Transverse colon (tissue), 4 donors: ENCODE data around the gene CLDN9. TPM values are rescaled to one million over a fixed set of nuclear protein-coding genes. Genes with fewer than 3 reads are reported as not detected.
A peak's percentile ranks its signal among the peaks of the same experiment; 100 is the strongest.

Experiments
- DNase-seq: peaks from one replicate; pipeline ENCODE4 v3.0.0-alpha.2; 2019
- H3K27ac ChIP-seq, 4 donors: fragments of 200-600 bp; sonication (generic); 2 replicates each; pipeline ENCODE4 v1.5.1; 2016 to 2018; ENCODE audit warnings: inconsistent platforms in 4 of 4
- H3K27me3 ChIP-seq: fragments of 200-600 bp; sonication (generic); 2 replicates; pipeline ENCODE4 v1.5.1; 2017; ENCODE audit warnings: inconsistent platforms
- H3K36me3 ChIP-seq, 4 donors: fragments of 200-600 bp; sonication (generic); 2 replicates each; pipeline ENCODE4 v1.5.1; 2017 to 2019; ENCODE audit warnings: inconsistent platforms in 4 of 4
- H3K4me1 ChIP-seq, 4 donors: fragments of 200-600 bp; sonication (generic); 2 replicates each; pipeline ENCODE4 v1.5.1; 2017 to 2020; ENCODE audit warnings: inconsistent platforms in 4 of 4
- H3K4me3 ChIP-seq, 4 donors: fragments of 200-600 bp; sonication (generic); 1 replicate in 1 of 4; 2 replicates in 3 of 4; pipeline versions ENCODE4 v1.5.1 to v1.6.1; 2017 to 2019; ENCODE audit warnings: inconsistent platforms in 4 of 4
- H3K9me3 ChIP-seq, 2 donors: fragments of 200-600 bp; sonication (generic); 2 replicates each; pipeline ENCODE4 v1.5.1; 2017 to 2019; ENCODE audit warnings: inconsistent platforms in 2 of 2
- EP300 ChIP-seq: sonication (generic); formaldehyde crosslinking; IDR thresholded peaks from one replicate; pipeline ENCODE4 v1.6.1; 2017; ENCODE audit warnings: antibody characterized with exemption, low read depth
- POLR2A ChIP-seq: fragments of 450-650 bp; IDR thresholded peaks from one replicate; pipeline ENCODE4 v1.6.1; 2016; ENCODE audit warnings: antibody characterized with exemption, mild to moderate bottlenecking, moderate library complexity
- POLR2AphosphoS5 ChIP-seq, 3 donors: sonication (generic); formaldehyde crosslinking; IDR thresholded peaks; one replicate each; pipeline ENCODE4 v1.6.1; 2016; ENCODE audit warnings: antibody characterized with exemption in 3 of 3
- WGBS, 2 donors: methylation state at CpG; one replicate each; pipeline ENCODE4 v1.1.5; 2018; ENCODE audit warnings: low coverage in 1 of 2; 5-methylcytosine and 5-hydroxymethylcytosine counted together
- in situ Hi-C, 4 donors: fragments of 200-750 bp; cut with MboI; loops; one replicate each; pipeline versions ENCODE4 v1.15.0 to v1.15.1; 2017; ENCODE audit warnings: low sequenced_read_pairs in 3 of 4, low pct_ligation_motif_present in 1 of 4, low pct_unique_long_range_greater_than_20kb in 1 of 4
- intact Hi-C: fragments of 100-400 bp; cut with DNase I; formaldehyde crosslinking; loops from one replicate; pipeline ENCODE4 v1.15.1; 2023; ENCODE audit warnings: low total_unique reads
- small RNA-seq, 4 donors: library from RNA; depleted of rRNA; stranded (forward); fragments of <200 nt; gene quantifications; one replicate each; pipeline ENCODE3, GENCODE V24; 2016
- total RNA-seq, 4 donors: library from RNA; depleted of rRNA; stranded (reverse); fragments of >200 nt; gene quantifications; one replicate each; pipeline ENCODE4 v1.1.0, GENCODE V29; 2016
- TF ChIP-seq, protein P1 (sequence below), 5 experiments: fragments of 200-600 bp in 3 of 5; fragments of 450-650 bp in 2 of 5; sonication (generic) in 3 of 5; IDR thresholded peaks; 1 replicate in 2 of 5; 2 replicates in 3 of 5; pipeline ENCODE4 v1.5.1; 2016 to 2017; ENCODE audit warnings: antibody characterized with exemption in 5 of 5, inconsistent platforms in 3 of 5, mild to moderate bottlenecking in 2 of 5, moderate library complexity in 1 of 5

CLDN9 gene
- total RNA-seq, 4 donors from 2014 or later = 0.55 to 1.1 TPM; not detected in 2

DNA sequence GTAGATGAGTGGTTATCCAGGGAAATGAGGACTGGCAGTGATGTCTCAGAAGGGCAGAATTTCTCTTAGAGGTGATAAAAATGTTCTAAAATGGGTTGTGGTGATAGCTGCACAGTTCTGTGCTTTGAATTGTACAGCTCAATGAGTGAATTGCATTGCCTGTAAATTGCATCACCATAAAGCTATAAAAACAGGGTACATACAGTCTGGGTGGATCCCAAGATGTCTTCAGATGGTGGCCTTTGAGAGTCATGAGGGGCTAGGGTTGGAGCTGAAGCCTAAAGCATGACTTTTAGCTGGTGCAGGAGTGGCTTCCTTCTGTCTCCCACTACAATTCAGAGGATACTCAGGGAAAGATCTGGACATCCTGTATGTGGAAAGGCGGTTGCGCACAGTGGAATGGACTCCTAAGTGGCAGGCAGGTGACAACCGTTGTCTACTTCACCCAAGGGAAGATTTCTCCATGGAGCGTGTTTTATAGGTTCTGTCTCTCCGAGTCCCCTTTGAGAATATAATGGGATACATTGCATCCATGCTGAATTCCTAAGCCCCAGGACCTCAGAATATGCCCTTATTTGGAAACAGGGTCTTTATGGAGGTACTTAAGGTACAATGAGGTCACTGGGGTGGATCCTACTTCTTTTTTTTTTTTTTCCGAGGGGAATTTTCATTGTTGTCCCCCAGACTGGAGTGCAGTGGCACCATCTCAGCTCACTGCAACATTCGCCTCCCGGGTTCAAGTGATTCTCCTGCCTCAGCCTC is 51.1 kb downstream of the CLDN9 start:
- H3K36me3 ChIP-seq = no peaks in the 10 kb centered on the region
- DNase-seq = no peak
- intact Hi-C loops = no loop called here
- H3K27me3 ChIP-seq = no peaks in the 10 kb centered on the region
- TF ChIP-seq, protein P1, sequence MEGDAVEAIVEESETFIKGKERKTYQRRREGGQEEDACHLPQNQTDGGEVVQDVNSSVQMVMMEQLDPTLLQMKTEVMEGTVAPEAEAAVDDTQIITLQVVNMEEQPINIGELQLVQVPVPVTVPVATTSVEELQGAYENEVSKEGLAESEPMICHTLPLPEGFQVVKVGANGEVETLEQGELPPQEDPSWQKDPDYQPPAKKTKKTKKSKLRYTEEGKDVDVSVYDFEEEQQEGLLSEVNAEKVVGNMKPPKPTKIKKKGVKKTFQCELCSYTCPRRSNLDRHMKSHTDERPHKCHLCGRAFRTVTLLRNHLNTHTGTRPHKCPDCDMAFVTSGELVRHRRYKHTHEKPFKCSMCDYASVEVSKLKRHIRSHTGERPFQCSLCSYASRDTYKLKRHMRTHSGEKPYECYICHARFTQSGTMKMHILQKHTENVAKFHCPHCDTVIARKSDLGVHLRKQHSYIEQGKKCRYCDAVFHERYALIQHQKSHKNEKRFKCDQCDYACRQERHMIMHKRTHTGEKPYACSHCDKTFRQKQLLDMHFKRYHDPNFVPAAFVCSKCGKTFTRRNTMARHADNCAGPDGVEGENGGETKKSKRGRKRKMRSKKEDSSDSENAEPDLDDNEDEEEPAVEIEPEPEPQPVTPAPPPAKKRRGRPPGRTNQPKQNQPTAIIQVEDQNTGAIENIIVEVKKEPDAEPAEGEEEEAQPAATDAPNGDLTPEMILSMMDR (IDR thresholded peaks at IDR 0.05) = no peak
- TF ChIP-seq POLR2AphosphoS5 (IDR thresholded peaks at IDR 0.05) = no peak
- no peak for TF ChIP-seq EP300
- TF ChIP-seq POLR2A = no peak
- H3K9me3 ChIP-seq = no peaks in the 10 kb centered on the region
- H3K4me1 ChIP-seq = peaks cover 11 to 57% (median 37%) of the 10 kb centered on the region in 4 donors
- H3K27ac ChIP-seq = peak overlapping the region; percentile 55 to 87 (median 78)
- no peak overlapping the region for H3K4me3 ChIP-seq
- 87 to 93% methylated on average over 6 to 8 of the region's 8 CpGs for WGBS, 2 donors
- in situ Hi-C loops = loop anchor here in 2 of 4 donors (10.0 kb wide), 1 partner anchor 61 kb away; no protein-coding TSS in a partner anchor

Small RNA genes within 50 kb of the gene (small RNA-seq; reads per million reads assigned to genes)
- 0 to 0.28 (median 0) reads per million in 4 donors for gene LINC00514

Other genes starting within 250 kb of the CLDN9 start
- gene ELOB, start 235.6 kb upstream of the CLDN9 start, total RNA-seq = 100 to 1,000 TPM; 133 to 433 (median 288) TPM
- gene PRSS33, start 225.4 kb upstream of the CLDN9 start, total RNA-seq = not detected
- gene PRSS41, start 214.5 kb upstream of the CLDN9 start, total RNA-seq = not detected
- gene PRSS21, start 195.7 kb upstream of the CLDN9 start, total RNA-seq = 1 to 10 TPM in 2 of 4 donors, not detected in 2; 1.6 to 1.9 TPM
- 10 to 100 TPM in 2 of 4 donors, 1 to 10 TPM in 1, not detected in 1; 5.2 to 28.3 (median 15.9) TPM for gene ZG16B, start 182.6 kb upstream of the CLDN9 start, total RNA-seq
- 10 to 100 TPM in 1 of 4 donors, 1 to 10 TPM in 1, not detected in 2; 2.5 to 11.2 TPM for gene PRSS22, start 154.8 kb upstream of the CLDN9 start, total RNA-seq
- 10 to 100 TPM; 35.0 to 74.4 (median 50.9) TPM for gene FLYWCH2, start 129.7 kb upstream of the CLDN9 start, total RNA-seq
- gene FLYWCH1, start 101.0 kb upstream of the CLDN9 start, total RNA-seq = 10 to 100 TPM; 29.1 to 59.1 (median 34.6) TPM
- 1 to 10 TPM in 2 of 4 donors, under 1 TPM in 1, not detected in 1; 0.79 to 3.2 (median 1.1) TPM for gene KREMEN2, start 48.6 kb upstream of the CLDN9 start, total RNA-seq
- gene PAQR4, start 43.6 kb upstream of the CLDN9 start, total RNA-seq = 1 to 10 TPM in 3 of 4 donors, not detected in 1; 3.0 to 5.9 (median 4.4) TPM
- gene PKMYT1, start 32.5 kb upstream of the CLDN9 start, total RNA-seq = 1 to 10 TPM in 2 of 4 donors, under 1 TPM in 1, not detected in 1; 0.55 to 3.6 (median 3.0) TPM
- gene CLDN6, start 5.3 kb downstream of the CLDN9 start, total RNA-seq = not detected
- 10 to 100 TPM; 13.3 to 50.5 (median 19.9) TPM for gene TNFRSF12A, start 7.4 kb downstream of the CLDN9 start, total RNA-seq
- 10 to 100 TPM in 2 of 4 donors, 1 to 10 TPM in 2; 4.4 to 35.4 (median 17.5) TPM for gene HCFC1R1, start 11.0 kb downstream of the CLDN9 start, total RNA-seq
- gene THOC6, start 11.1 kb downstream of the CLDN9 start, total RNA-seq = 10 to 100 TPM; 10.1 to 42.8 (median 17.6) TPM
- 100 to 1,000 TPM; 123 to 357 (median 167) TPM for gene BICDL2, start 24.0 kb downstream of the CLDN9 start, total RNA-seq
- gene MMP25, start 33.6 kb downstream of the CLDN9 start, total RNA-seq = 1 to 10 TPM in 3 of 4 donors, not detected in 1; 1.6 to 9.4 (median 1.8) TPM
- gene IL32, start 52.7 kb downstream of the CLDN9 start, total RNA-seq = 100 to 1,000 TPM in 3 of 4 donors, 10 to 100 TPM in 1; 21.9 to 720 (median 492) TPM
- not detected for gene ZSCAN10, start 86.4 kb downstream of the CLDN9 start, total RNA-seq
- gene ZNF205, start 99.7 kb downstream of the CLDN9 start, total RNA-seq = 10 to 100 TPM in 3 of 4 donors, 1 to 10 TPM in 1; 5.2 to 16.3 (median 15.5) TPM
- 10 to 100 TPM; 12.1 to 64.3 (median 16.1) TPM for gene ZNF213, start 122.1 kb downstream of the CLDN9 start, total RNA-seq
- gene OR1F1, start 175.3 kb downstream of the CLDN9 start, total RNA-seq = not detected
- 10 to 100 TPM in 1 of 4 donors, 1 to 10 TPM in 3; 4.9 to 13.0 (median 7.4) TPM for gene ZNF200, start 222.2 kb downstream of the CLDN9 start, total RNA-seq
- 1 to 10 TPM in 1 of 4 donors, under 1 TPM in 3; 0.37 to 1.4 (median 0.54) TPM for gene MEFV, start 243.7 kb downstream of the CLDN9 start, total RNA-seq